Measurements from ENCODE around the gene ZNF428. TPM values are rescaled to one million over a fixed set of nuclear protein-coding genes. Genes with fewer than 3 reads are reported as not detected.
A peak's percentile ranks its signal among the peaks of the same experiment; 100 is the strongest.

The ZNF428 gene
- total RNA-seq, 1 donor from 2014 or later = 29.6 TPM

DNA sequence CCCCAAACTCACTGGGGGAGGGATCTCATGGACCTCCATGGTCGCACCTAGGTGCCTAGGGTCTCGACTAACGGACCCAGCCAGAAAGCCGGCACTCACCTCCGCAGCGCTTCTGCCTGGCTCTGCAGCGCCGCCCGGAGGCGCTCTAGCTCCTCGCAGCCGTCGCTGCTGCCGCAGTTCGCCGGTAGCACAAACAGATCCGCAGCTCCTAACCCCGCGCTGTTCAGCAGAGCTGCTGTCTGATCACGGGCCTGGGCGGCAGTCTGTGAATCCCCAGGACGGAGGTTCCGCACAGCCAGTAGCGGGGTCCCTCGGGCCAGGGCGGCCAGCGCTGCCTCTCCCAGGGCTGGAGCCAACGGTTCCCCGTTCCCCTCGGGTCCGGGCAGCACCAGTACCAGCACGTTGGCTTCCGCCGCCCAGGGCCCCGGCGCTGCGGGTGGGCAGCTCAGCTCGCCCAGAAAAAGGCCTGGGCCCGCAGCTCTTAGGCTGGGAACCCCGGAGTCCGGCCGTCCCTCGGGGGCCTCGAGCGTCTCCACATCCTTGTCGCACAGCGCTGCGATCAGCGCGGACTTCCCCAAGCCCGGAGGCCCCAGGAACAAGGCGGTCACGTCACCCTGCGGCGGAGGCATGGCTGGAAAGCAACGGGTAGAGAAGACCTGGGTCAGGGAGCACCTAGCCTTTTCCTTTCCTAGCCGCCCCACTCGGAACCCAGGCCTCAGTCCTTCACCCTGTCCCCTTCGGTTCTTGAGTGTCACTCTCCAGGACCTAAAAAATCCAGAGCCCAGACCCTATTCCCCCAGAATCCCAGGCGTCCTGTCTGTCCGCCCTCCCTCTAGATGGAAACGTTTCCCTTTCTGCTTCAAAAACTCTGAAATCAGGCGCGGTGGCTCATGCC is 24.5 kb downstream of the ZNF428 start:
- Histone ChIP-seq H3K9me3 (no peaks in the 10 kb centered on the region), H3K27me3 (ENCODE audit: low read depth) (no peaks in the 10 kb centered on the region), H3K36me3 (peaks cover 61% of the 10 kb centered on the region), H3K4me1 (peaks cover 41% of the 10 kb centered on the region), H3K4me3 (peak overlapping the region; percentile 77), H3K27ac (peak overlapping the region; percentile 99)
- intact Hi-C loops (cut with DNase I) = no loop called here
- DNase-seq = peak; percentile 77
- ATAC-seq = peak; percentile 43 to 51
- TF ChIP-seq CTCF (IDR thresholded peaks at IDR 0.05) = peak; percentile 67

- peaks cover 41% of the 10 kb centered on the region for H3K4me1 ChIP-seq
- intact Hi-C loops (cut with DNase I) = no loop called here
- no peak for TF ChIP-seq CTCF (IDR thresholded peaks at IDR 0.05)
- peak overlapping the region; percentile 99 for H3K27ac ChIP-seq
- no peak for DNase-seq
- no peak for ATAC-seq
- H3K27me3 ChIP-seq (ENCODE audit: low read depth) = no peaks in the 10 kb centered on the region
- H3K36me3 ChIP-seq = peaks cover 56% of the 10 kb centered on the region
- peak overlapping the region; percentile 77 for H3K4me3 ChIP-seq
- H3K9me3 ChIP-seq = no peaks in the 10 kb centered on the region
These were observed 25.2 kb downstream of the ZNF428 start for GRCh38 chr19:43594081-43594697.

DNA sequence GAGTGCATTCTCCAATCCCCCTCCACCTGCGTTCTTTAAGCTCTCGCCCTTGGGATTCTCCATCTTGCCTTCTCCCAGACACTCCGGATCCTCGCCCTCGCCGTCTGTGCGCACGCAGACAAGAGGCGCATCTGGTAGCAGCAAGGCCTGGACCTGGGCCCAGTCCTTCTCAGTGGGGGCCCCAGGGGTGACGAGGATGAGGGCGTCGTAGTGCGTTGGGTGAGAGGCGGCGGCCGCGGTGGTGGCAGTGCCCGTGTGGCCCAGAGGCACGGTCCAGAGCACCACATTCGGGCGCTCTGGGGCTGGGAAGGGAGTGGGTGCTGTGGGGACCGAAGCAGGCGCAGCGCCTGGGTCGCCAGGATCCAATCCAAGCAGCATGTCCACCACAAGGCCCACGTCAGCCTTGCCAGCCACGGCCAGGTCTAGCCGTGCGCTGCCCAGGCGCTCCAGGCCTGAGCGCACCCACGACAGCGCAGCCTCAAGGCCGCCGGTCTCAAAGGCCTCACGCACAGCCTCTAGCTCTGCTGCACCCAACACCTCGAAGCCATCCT is 26.6 kb downstream of the ZNF428 start:
- Histone ChIP-seq H3K27ac (no peak overlapping the region), H3K4me3 (no peak overlapping the region), H3K4me1 (peaks cover 35% of the 10 kb centered on the region), H3K9me3 (no peaks in the 10 kb centered on the region), H3K27me3 (ENCODE audit: low read depth) (no peaks in the 10 kb centered on the region), H3K36me3 (peaks cover 51% of the 10 kb centered on the region)
- ATAC-seq (no peak), DNase-seq (no peak)
- TF ChIP-seq CTCF (IDR thresholded peaks at IDR 0.05) = no peak
- intact Hi-C loops (cut with DNase I) = no loop called here

GRCh38 chr19:43591904-43592772 is 27.3 kb downstream of the ZNF428 start:
- H3K4me1 ChIP-seq = peaks cover 28% of the 10 kb centered on the region
- H3K4me3 ChIP-seq = no peak overlapping the region
- no peak for ATAC-seq
- no peak for TF ChIP-seq CTCF (IDR thresholded peaks at IDR 0.05)
- no peaks in the 10 kb centered on the region for H3K27me3 ChIP-seq (ENCODE audit: low read depth)
- peaks cover 51% of the 10 kb centered on the region for H3K36me3 ChIP-seq
- H3K27ac ChIP-seq = no peak overlapping the region
- DNase-seq = no peak
- no peaks in the 10 kb centered on the region for H3K9me3 ChIP-seq
- intact Hi-C loops (cut with DNase I) = no loop called here

DNA sequence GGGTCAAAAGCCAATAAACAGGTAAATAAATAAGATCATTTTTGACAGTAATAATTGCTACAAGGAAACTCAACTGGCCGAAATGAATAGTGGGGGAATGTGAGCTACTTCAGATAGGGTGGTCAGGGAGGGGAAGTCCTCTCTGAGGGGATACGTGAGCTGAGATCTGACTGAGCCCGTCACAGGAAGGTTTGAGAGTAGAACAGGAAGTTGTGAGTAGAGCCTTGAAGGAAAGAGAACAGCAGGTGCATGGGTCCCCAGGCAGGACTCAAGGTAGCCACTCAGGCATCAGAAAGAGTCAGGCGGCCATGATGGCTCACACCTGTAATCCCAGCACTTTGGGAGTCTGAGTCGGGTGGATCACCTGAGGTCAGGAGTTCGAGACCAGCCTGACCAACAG is 29.8 kb downstream of the ZNF428 start:
- no peak for ATAC-seq
- Histone ChIP-seq H3K4me3 (no peak overlapping the region), H3K27ac (no peak overlapping the region), H3K36me3 (peaks cover 51% of the 10 kb centered on the region), H3K4me1 (peaks cover 13% of the 10 kb centered on the region), H3K9me3 (no peaks in the 10 kb centered on the region), H3K27me3 (ENCODE audit: low read depth) (no peaks in the 10 kb centered on the region)
- DNase-seq = no peak
- TF ChIP-seq CTCF (IDR thresholded peaks at IDR 0.05) = no peak
- intact Hi-C loops (cut with DNase I) = no loop called here
